Hematopoietic multipotent progenitor cell (in vitro differentiated cells): ENCODE data around the gene EXOC4. TPM values are rescaled to one million over a fixed set of nuclear protein-coding genes. Genes with fewer than 3 reads are reported as not detected.
"Not testable (repeated sequence)": the region's sequence is repeated elsewhere in the genome, so short reads cannot be mapped to it uniquely, and the experiment has no call there.

Source experiments
- DNase-seq, 3 donors: peaks; one replicate each; pipeline ENCODE4 v3.0.0-alpha.2; 2011 to 2015; ENCODE audit warnings: low read depth in 2 of 3, low spot score in 2 of 3
- total RNA-seq: library from RNA; depleted of rRNA; stranded (reverse); fragments of >200 nt; gene quantifications from one replicate; pipeline ENCODE4 v1.2.3, GENCODE V29; 2012

The EXOC4 gene
- total RNA-seq, 1 donor = 66.2 TPM

GRCh38 chr7:133275008-133275407 is 22.1 kb downstream of the EXOC4 start:
- DNase-seq = no peak

GRCh38 chr7:133275446-133276095 is 22.7 kb downstream of the EXOC4 start:
- no peak for DNase-seq

GRCh38 chr7:133278975-133279374 is 26.1 kb downstream of the EXOC4 start:
- not testable (repeated sequence) for DNase-seq

GRCh38 chr7:133282094-133282493 is 29.2 kb downstream of the EXOC4 start:
- no peak for DNase-seq

GRCh38 chr7:133284092-133284491 is 31.2 kb downstream of the EXOC4 start:
- DNase-seq = no peak

- no peak for DNase-seq
These were observed 36.1 kb downstream of the EXOC4 start for GRCh38 chr7:133288970-133289369.

GRCh38 chr7:133290041-133290440 is 37.2 kb downstream of the EXOC4 start:
- no peak for DNase-seq

DNA sequence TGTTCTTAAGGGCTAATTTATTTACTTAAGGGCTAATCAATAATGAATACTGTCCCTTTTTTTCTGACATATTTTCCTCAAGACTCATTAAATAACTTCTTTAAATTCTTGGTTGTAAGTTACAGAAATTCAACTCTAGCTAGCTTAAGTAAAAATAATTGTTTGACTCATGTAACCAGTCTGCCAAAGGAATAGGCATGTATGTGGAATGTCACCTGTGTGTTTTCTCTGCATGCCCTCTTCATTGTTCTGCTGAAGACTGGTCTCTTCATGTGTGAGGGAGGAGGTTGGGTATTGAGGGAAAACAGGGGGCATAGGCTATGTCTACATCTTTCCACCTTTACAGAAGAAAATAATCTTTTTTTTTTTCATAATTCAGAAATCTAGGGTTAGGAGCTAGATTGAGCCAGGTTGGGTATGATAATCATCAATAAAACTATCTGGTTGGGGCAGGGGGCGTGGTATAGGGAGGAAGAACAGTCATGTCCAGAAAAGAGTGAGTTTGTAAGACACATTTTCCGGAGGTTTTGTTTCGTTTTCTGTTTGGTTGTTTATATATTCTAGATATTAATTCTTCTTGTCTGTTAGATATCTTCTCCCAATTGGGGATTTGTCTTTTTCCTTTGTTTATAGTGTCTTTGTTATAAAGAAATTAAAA is 37.9 kb downstream of the EXOC4 start:
- no peak for DNase-seq

DNA sequence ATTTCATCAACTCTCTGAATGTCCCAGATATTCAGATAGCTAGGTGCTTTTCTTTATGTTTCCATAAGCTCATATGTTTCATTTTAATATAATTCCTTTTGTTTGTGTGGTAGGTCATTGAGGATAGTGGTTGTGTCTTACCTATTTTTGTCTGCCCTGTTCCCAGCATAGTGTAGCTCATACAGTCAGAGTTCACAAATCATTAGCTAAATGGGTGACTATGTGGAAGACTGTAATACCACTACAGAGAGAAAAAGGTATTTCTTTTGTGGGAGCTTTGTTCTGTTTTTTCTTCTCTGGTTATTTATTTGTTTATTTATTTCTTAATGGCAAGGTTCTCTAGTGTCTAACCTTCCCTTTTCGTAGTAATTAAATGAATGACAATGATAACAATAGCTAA is 39.8 kb downstream of the EXOC4 start:
- no peak for DNase-seq

GRCh38 chr7:133293384-133294160 is 40.7 kb downstream of the EXOC4 start:
- DNase-seq = no peak

DNA sequence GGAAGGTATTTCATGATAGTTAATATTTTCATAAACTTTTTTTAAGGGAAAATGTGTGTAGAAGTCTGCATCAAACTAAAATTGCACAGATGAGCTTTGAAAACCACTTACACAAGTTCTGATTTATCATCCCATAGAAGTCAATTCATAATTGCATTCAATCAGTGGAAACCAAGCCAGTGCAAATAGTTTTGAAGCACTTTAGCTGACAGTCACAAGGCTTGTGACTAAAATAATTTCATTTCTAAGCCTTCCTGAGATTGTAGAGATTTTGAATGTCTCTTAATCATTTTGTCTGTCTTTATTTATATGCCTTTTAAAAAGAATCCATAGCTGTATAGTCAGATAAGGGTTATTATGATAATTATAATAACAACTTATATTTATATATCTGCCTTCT is 41.4 kb downstream of the EXOC4 start:
- DNase-seq = no peak

DNA sequence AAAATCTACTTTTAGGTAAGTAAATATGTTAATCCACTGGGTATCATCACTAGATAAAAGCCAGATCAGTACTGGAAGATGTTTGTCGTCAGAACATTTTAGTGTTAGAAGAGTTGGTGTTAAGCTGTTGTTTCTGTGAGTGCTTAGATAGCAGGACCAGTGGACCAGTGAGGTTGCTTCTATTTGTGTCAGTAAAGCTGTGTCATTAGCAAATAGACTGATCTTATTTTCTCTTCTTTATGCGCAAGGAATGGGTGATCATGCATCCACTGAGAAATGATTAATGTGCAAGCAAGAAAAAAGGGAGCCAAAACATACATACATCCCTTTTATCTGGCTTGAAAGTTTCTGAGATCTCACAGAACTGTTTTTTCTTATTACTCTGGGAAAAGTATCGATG is 42.6 kb downstream of the EXOC4 start:
- no peak for DNase-seq

- no peak for DNase-seq
These were observed 44.2 kb downstream of the EXOC4 start for GRCh38 chr7:133297093-133297492.

- no peak for DNase-seq
These were observed 45.2 kb downstream of the EXOC4 start for GRCh38 chr7:133298080-133298479.

DNA sequence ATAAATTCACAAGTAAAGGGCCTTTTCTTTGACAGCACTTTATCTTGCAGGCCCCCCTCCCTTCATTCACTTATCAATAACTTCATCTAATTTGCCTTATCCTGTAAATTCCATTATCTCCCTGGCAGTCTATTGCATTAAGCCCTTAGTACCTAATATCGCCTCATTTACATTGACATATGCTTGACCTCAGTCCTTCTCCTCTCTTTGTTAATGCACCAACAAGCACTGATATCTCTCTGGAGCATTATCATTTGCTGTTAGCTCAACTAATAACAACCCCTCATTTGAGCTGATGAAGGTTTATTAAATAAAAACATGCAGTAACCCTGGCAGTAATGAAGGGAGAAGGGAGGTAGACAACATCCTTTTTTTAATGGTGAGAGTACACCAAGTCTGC is 46.8 kb downstream of the EXOC4 start:
- no peak for DNase-seq

DNA sequence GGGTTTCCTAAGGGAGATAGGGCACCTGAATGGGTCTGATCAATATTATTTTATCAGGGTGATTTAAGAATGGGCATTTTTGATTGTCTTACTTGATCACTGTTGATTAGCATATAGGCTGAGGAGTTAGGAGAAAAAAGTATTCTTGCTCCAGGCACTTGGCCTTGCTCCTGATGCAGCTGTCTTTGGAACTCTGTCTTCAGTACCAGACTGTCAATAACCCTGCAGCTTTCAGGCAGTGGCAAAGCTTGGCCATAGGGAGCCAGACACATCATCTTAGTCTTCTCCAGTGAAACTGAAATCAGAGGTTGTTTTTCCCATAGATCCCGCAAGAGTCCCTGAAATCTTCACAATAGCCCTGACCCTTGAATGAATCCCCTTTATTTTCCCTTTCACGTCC is 47.2 kb downstream of the EXOC4 start:
- no peak for DNase-seq

DNA sequence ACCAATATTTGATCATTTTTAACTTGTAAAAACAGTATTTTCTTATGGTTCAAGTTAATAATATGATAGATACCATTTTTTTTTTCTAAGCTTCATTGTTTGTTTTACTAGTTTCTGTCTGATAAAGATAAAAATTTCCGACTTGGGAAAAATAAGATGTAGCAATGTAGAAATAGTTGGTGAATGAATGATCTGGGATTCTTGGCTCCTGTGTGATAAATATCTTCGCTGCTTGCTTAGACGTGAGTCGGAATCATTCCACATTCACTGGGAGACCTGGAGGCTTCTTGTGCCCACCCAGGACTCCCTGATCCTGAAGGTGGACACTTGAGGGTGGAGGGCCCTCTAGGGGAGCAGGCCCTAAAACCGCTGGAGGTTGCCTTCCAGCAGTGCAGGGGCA is 47.9 kb downstream of the EXOC4 start:
- DNase-seq = no peak

DNA sequence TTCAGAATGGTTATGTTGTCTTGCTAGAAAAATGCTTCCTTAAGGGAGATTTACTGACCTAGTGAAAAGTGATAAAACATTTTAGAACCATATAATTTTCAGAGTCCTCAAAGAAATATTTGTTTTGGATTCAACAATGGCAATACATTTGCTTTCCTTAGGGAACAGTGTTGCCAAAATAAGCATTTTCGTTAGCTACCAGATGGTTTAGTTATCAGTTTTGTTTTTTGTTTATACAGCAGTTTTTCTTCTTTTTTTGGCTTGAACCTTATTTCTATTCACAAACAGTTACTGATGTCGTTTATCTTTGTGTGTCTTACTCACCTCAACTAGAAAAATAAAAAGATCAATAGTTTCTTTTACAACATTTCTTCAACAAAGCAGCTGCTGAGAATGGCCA is 48.6 kb downstream of the EXOC4 start:
- no peak for DNase-seq

DNA sequence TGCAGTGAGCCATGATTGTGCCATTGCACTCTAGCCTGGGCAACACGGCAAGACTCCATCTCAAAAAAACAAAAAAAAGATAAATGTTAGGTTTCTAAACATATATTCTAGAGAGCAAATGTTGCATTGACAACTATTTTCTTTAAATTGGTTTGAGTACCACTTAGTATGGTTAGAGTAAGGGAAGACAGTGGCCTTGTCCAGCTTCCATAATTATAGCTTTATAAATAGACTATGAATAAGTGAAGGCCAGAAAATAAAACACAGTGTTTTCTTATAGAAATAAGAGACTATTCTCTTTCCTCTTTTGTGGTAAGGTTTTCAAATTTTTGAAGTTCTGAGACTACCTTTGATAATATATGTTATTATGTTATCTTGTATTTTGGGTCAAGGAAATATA is 50.5 kb downstream of the EXOC4 start:
- DNase-seq = no peak

GRCh38 chr7:133303931-133304330 is 51.1 kb downstream of the EXOC4 start:
- no peak for DNase-seq

DNA sequence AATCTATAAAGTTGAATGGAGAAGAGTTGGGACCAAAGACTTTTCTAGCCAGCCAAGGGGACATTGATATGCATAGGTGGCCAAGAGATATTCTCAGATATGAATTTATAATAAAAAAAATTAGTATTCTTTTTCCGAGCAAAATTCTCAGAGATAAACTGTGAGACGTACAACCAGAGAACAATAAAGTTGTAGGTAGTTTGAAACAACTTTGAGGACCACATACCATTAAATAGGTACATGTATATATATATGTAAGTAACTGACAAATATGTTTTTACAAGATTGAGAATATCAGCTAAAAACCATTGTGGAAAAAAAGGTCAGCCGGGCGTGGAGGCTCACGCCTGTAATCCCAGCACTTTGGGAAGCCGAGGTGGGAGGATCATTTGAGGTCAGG is 56.5 kb downstream of the EXOC4 start:
- no peak for DNase-seq
